ENCODE measurements around the gene ADRM1.

The ADRM1 gene

GRCh38 chr20:62332989-62333819 is 30.4 kb downstream of the ADRM1 start:
- TF ChIP-seq CTCF (IDR thresholded peaks at IDR 0.05; ENCODE audit: low read depth, low read length) = no peak
- no peak for DNase-seq (ENCODE audit: low read depth in 2 of 2)
- H3K4me3 ChIP-seq (replicated peaks in 1 of 2; ENCODE audit: low read depth in 2 of 2, low read length in 2 of 2) = no peak overlapping the region

GRCh38 chr20:62333820-62334595 is 31.2 kb downstream of the ADRM1 start:
- H3K4me3 ChIP-seq (replicated peaks in 1 of 2; ENCODE audit: low read depth in 2 of 2, low read length in 2 of 2) = no peak overlapping the region
- no peak for TF ChIP-seq CTCF (IDR thresholded peaks at IDR 0.05; ENCODE audit: low read depth, low read length)
- DNase-seq (ENCODE audit: low read depth in 2 of 2) = no peak

GRCh38 chr20:62334881-62335280 is 32.1 kb downstream of the ADRM1 start:
- no peak for TF ChIP-seq CTCF (IDR thresholded peaks at IDR 0.05; ENCODE audit: low read depth, low read length)
- no peak overlapping the region for H3K4me3 ChIP-seq (replicated peaks in 1 of 2; ENCODE audit: low read depth in 2 of 2, low read length in 2 of 2)
- no peak for DNase-seq (ENCODE audit: low read depth in 2 of 2)

GRCh38 chr20:62335532-62335931 is 32.7 kb downstream of the ADRM1 start:
- DNase-seq (ENCODE audit: low read depth in 2 of 2) = no peak
- no peak for TF ChIP-seq CTCF (IDR thresholded peaks at IDR 0.05; ENCODE audit: low read depth, low read length)

GRCh38 chr20:62336329-62336728 is 33.5 kb downstream of the ADRM1 start:
- no peak for TF ChIP-seq CTCF (IDR thresholded peaks at IDR 0.05; ENCODE audit: low read depth, low read length)
- H3K4me3 ChIP-seq (replicated peaks in 1 of 2; ENCODE audit: low read depth in 2 of 2, low read length in 2 of 2) = no peak overlapping the region
- no peak for DNase-seq (ENCODE audit: low read depth in 2 of 2)

More at GRCh38 chr20:62335532-62335931, 32.7 kb downstream of the ADRM1 start:
- no peak overlapping the region for H3K4me3 ChIP-seq (replicated peaks in 1 of 2; ENCODE audit: low read depth in 2 of 2, low read length in 2 of 2)

- no peak overlapping the region for H3K4me3 ChIP-seq (replicated peaks in 1 of 2; ENCODE audit: low read depth in 2 of 2, low read length in 2 of 2)
- TF ChIP-seq CTCF (IDR thresholded peaks at IDR 0.05; ENCODE audit: low read depth, low read length) = no peak
- no peak for DNase-seq (ENCODE audit: low read depth in 2 of 2)
Observed at GRCh38 chr20:62336775-62337557, 34.2 kb downstream of the ADRM1 start.
